GM12892 (cell line): Measurements from ENCODE around the gene TENT4B.

Experiments
- POLR2A ChIP-seq: IDR thresholded peaks from 2 replicates; pipeline ENCODE4 v1.6.1; 2011; ENCODE audit warnings: low read depth, low read length, control low read depth
- POLR2AphosphoS5 ChIP-seq: IDR thresholded peaks from 2 replicates; pipeline ENCODE4 v1.6.1; 2011; ENCODE audit warnings: low read depth, low read length, control low read depth

- TF ChIP-seq POLR2AphosphoS5 (no peak), POLR2A (no peak)
These were observed 101.0 kb downstream of the TENT4B start for GRCh38 chr16:50254072-50254471.
